NCI-H2081 treated with DMSO at 0.1 percent for 48 hours (cell line): Measurements from ENCODE around the gene UGT1A8.
"Not testable (repeated sequence)": the region's sequence is repeated elsewhere in the genome, so short reads cannot be mapped to it uniquely, and the experiment has no call there.

Source experiments
- DNase-seq: peaks from one replicate; lab custom pipeline; 2025; lab: John Stamatoyannopoulos, UW

Gene UGT1A8

DNA sequence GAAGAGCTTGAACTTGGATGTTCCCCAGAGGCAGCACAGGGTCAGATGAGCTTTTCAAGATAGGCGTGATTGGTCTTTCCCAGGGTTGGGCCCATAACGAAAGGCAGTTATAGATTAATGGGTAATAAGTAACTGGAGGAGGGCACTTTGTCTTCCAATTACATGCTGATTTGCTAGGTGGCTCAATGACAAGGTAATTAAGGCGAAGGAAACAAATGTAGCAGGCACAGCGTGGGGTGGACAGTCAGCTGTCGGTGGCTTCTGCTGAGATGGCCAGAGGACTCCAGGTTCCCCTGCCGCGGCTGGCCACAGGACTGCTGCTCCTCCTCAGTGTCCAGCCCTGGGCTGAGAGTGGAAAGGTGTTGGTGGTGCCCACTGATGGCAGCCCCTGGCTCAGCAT is 101.1 kb downstream of the UGT1A8 start, which contains the start of gene UGT1A4:
UGT1A4 (plus strand) TSS at position 185 of the 400 bp plus-strand sequence; CDS start at position 270, 85 bp downstream.
- no peak for DNase-seq

DNA sequence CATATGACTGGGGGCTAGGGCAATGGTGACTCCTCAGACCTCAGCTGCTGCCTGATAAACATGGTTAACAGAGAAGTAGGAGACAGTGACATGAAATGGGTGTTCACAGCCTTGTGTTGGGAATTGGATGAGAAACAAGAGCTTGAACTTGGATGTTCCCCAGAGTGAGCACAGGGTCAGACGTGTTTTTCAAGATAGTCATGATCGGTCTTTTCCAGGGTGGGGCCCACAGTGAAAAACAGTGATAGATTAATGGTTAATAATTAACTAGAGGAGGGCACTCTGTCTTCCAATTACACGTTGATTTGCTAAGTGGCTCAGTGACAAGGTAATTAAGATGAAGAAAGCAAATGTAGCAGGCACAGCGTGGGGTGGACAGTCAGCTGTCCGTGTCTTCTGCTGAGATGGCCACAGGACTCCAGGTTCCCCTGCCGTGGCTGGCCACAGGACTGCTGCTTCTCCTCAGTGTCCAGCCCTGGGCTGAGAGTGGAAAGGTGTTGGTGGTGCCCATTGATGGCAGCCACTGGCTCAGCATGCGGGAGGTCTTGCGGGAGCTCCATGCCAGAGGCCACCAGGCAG is 111.4 kb downstream of the UGT1A8 start, which contains the start of gene UGT1A3:
UGT1A3 (plus strand) TSS at position 320 of the 579 bp plus-strand sequence; CDS start at position 405, 85 bp downstream.
- no peak for DNase-seq

DNA sequence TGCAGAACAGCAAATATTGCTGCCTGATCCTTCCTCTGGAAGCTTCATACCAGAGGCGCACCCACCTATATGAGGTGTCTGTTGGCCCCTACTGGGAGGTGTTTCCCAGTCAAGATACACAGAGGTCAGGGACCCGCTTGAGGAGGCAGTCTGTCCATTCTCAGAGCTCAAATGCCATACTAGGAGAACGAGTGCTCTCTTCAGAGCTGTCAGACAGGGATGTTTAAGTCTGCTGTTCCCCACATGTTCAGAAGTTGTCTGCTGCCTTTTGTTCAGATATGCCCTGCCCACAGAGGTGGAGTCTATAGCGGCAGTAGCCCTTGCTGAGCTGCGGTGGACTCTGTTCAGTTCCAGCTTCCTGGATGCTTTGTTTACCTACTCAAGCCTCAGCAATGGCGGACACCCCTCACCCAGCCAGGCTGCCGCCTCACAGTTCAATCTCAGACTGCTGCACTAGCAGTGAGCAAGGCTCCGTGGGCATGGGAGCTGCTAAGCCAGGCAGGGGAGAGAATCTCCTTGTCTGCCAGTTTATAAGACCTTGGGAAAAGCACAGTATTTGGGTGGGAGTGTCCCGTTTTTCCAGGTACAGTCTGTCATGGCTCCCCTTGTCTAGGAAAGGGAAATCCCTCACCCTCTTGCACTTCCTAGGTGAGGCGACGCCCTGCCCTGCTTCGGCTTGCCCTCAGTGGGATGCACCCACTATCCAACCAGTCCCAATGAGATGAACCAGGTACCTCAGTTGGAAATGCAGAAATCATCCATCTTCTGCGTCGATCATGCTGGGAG is 119.6 kb downstream of the UGT1A8 start:
- DNase-seq = not testable (repeated sequence)

DNA sequence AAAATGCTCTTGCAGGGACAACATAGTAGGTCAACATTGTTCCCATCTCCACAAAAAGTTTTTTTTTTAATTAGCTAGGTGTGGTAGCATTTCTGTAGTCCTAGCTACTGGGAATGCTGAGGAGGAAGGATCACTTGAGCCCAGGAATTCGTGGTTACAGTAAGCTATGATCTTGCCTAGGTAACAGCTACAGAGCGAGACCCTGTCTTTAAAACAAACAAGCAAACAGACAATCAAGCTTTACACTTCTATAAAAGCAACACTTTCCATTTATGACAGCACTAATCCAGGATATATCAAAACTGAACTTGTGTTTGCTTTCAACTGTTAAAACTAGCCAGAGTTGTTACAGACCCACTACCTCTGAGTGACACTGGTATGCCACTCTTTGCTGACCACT is 123.4 kb downstream of the UGT1A8 start:
- DNase-seq = no peak

DNA sequence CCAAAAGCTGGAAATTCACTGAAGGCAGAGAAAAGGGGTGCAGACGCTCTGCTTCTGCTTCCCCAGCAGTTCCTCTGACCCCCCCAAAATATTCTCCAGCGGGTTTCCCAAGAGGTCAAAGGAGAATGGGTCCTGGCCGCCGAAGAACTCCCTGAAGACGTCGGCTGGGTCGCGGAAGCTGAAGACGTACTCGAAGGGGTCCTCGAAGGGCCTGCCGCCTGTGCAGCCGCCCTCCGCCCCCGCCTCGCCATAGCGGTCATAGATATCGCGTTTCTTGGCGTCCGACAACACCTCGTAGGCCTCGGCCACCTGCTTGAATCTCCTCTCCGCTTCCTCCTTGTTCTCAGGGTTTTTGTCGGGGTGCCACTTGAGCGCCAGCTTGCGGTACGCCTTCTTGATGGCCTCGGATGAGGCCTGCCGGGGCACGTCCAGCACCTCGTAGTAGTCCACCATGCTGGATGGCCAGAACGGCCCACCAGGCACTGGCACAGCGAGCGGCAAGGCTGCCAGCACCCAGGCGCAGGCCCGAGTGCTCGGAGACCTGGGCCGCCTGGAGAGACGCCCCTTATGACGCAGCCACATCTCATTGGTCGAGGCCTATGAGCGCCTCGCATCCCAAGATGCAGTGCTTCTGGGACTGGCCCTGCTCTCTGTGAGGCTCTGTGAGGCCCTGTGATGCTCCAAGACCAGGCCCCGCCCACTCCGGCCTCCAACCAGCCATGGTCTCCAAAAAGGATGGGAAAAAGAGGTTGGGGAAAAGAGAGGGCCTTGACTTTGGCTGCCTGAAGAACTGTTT is 126.2 kb downstream of the UGT1A8 start:
- DNase-seq = no peak

DNA sequence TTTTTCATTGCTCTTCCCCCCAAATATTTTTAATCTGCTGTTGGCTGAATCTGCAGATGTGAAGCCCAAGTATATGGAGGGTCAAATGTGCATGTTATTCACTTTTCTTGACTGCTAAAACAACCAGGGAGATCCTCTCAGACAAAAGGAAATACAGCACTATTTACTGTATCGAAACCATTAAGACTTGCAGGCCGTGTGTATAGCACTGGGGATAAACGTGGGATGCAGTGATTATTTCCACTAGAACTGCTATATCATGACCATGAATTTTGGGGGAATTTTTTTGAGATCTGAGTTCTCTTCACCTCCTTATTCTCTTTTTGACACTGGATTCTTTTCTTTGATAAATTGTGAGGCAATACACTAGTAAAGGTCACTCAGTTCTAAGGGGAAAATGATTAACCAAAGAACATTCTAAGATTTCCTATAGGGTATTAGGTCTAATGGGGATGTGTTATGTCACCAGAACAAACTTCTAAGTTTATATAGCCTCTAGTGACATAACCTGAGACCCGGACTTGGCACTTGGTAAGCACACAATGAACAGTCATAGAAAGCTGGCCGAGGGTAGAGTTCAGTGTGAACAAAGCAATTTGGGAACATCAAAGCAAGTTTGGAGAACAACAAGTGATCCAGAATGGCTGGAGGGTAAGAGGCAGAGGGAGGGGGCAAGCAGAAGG is 127.8 kb downstream of the UGT1A8 start:
- no peak for DNase-seq

DNA sequence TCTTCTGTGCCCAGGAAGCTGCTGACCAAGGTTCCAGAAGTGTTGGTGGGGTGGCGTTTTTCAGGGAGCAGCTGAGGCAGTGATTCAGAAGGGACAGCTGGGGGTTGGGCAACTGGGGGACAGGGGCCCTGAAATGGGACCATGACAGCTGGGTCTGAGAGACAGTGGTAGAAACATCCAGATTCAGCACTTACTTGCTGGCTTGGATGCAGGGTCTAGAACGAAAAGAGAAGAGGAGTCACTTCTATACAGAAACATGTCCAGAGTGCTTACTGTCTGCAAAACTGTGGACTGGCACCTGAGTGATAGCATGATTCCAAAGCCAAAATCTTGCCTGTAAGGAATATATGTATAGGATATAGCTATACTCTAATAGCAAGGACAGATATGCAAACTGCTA is 128.4 kb downstream of the UGT1A8 start:
- not testable (repeated sequence) for DNase-seq

DNA sequence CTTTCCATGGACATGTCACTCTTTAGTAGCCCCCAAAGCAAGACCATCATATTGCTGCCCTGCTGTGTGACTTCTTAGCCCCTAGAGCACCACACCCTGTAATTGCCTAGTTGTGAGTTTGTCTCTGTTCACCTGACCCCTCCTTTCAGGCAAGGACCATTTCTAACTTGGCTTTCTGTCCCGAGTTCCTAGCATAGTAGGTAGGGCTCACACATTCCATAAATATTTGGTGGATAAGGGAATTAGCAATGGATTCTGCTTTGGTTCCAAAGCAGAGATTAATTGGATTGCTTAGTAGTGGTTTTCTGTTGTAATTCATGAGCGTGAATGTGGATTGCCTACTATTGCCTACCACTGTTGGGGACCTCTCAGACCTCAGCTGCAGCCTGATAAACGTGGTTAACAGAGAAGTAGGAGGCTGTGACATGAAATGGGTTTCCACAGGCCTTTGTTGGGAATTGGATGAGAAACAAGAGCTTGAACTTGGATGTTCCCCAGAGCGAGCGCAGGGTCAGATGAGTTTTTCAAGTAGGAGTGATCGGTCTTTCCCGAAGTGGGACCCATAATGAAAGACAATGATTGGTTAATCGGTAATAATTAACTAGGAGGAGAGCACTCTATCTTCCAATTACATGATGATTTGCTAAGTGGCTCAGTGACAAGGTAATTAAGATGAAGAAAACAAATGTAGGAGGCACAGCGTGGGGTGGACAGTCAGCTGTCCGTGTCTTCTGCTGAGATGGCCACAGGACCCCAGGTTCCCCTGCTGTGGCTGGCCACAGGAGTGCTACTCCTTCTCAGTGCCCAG is 129.2 kb downstream of the UGT1A8 start:
- no peak for DNase-seq

DNA sequence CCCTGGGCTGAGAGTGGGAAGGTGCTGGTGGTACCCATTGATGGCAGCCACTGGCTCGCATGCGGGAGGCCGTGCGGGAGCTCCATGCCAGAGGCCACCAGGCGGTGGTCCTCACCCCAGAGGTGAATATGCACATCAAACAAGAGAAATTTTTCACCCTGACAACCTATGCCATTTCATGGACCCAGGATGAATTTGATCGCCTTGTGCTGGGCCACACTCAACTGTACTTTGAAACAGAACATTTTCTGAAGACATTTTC is 129.8 kb downstream of the UGT1A8 start:
- DNase-seq = no peak

DNA sequence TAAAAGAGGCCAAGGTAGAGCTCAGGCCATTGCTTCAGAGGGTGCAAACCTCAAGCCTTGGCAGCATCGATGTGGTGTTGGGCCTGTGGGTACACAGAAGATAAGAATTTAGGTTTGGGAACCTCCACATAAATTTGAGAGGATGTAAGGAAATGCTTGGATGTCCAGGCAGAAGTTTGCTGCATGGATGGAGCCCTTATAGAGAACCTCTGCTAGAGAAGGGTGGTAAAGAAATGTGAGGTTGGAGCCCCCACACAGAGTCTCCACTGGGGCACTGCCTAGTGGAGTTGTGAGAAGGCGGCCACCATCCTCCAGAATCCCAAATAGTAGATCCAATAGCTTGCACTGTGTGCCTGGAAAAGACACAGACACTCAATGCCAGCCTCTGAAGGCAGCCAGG is 133.3 kb downstream of the UGT1A8 start:
- DNase-seq = not testable (repeated sequence)

DNA sequence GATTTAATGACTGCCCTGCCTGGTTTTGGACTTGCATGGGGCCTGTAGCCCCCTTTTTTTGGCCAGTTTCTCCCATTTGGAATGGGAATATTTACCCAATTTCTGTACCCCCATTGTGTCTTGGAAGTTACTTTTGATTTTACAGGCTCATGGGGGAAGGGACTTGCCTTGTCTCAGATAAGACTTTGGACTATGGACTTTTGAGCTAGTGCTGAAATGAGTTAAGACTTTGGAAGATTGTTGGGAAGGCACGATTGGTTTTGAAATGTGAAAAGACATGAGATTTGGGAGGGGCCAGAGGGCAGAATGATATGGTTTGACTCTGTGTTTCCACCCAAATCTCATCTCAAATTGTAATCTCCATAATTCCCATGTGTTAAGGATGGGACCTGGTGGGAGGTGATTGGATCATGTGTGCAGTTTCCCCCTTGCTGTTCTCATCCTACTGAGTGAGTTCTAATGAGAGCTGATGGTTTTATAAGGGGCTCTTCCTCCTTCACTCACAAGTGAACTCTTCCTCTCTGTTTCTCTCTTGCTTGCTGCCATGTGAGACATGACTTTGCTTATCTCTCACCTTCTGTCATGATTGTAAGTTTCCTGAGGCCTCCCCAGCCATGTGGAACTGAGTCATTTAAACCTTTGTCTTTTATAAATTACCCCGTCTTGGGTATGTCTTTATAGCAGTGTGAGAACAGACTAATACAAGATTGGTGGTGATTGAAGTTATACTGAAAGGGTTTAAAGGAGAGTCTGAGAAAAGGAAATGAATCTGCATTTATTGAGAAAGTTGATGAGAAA is 134.0 kb downstream of the UGT1A8 start:
- not testable (repeated sequence) for DNase-seq

DNA sequence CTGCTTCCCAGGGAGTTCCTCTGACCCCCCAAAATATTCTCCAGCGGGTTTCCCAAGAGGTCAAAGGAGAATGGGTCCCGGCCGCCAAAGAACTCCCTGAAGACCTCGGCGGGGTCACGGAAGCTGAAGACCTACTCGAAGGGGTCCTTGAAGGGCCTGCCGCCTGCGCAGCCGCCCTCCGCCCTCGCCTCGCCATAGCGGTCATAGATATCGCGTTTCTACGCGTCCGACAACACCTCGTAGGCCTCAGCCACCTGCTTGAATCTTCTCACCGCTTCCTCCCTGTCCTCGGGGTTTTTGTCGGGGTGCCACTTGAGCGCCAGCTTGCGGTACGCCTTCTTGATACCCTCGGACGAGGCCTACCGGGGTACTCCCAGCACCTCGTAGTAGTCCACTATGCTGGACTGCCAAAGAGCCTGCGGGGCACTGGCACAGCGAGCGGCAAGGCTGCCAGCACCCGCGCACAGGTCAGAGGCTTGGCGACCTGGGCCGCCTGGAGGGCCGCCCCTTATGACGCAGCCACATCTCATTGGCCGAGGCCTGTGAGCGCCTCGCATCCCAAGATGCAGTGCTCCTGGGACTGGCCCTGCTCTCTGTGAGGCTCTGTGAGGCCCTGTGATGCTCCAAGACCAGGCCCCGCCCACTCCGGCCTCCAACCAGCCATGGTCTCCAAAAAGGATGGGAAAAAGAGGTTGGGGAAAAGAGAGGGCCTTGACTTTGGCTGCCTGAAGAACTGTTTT is 137.6 kb downstream of the UGT1A8 start:
- no peak for DNase-seq

DNA sequence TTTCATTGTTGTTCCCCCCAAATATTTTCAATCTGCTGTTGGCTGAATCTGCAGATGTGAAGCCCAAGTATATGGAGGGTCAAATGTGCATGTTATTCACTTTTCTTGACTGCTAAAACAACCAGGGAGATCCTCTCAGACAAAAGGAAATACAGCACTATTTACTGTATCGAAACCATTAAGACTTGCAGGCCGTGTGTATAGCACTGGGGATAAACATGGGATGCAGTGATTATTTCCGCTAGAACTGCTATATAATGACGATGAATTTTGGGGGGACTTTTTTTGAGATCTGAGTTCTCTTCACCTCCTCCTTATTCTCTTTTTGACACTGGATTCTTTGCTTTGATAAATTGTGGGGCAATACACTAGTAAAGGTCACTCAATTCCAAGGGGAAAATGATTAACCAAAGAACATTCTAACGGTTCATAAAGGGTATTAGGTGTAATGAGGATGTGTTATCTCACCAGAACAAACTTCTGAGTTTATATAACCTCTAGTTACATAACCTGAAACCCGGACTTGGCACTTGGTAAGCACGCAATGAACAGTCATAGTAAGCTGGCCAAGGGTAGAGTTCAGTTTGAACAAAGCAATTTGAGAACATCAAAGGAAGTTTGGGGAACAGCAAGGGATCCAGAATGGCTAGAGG is 139.1 kb downstream of the UGT1A8 start:
- DNase-seq = no peak

DNA sequence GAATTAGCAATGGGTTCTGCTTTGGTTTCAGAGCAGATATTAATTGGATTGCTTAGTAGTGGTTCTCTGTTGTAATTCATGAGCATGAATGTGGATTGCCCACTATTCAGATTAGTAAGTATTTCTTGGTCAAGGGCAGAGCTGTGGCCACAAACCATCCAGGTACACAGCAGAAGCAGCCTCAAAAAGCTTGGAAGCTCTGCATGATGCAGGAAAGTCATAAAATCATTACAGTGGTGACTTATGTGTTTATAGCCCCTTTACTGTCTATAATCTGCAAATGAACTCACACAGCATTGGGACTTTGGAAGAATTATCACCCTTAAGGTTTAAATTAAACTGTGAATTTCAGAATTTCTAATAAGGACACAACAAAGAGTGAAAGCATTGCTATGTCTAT is 140.7 kb downstream of the UGT1A8 start:
- DNase-seq = no peak

DNA sequence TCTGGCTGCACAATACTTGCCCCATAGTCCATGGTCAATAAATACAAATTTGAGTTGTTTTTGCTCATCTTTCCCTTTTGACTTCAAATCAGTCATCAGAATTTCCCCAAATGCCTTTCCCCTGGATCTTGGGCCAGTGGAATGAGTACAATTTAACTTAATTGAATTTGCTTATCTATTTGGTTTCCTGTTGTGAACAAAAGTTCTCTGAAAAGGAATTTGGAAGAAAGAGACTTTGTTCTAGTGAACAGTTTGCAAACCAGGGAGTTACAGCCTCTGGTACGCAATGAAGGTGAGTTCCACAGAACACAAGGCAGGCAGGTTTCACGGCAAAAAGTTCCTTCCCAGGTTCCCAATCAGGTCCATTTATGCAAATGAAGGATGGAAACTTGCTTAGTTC is 141.4 kb downstream of the UGT1A8 start:
- DNase-seq = no peak

DNA sequence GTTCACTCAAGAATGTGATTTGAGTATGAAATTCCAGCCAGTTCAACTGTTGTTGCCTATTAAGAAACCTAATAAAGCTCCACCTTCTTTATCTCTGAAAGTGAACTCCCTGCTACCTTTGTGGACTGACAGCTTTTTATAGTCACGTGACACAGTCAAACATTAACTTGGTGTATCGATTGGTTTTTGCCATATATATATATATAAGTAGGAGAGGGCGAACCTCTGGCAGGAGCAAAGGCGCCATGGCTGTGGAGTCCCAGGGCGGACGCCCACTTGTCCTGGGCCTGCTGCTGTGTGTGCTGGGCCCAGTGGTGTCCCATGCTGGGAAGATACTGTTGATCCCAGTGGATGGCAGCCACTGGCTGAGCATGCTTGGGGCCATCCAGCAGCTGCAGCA is 142.6 kb downstream of the UGT1A8 start, which contains the start of gene UGT1A1:
UGT1A1 (plus strand) TSS at position 228 of the 400 bp plus-strand sequence; CDS start at position 246, 18 bp downstream.
- DNase-seq = no peak

DNA sequence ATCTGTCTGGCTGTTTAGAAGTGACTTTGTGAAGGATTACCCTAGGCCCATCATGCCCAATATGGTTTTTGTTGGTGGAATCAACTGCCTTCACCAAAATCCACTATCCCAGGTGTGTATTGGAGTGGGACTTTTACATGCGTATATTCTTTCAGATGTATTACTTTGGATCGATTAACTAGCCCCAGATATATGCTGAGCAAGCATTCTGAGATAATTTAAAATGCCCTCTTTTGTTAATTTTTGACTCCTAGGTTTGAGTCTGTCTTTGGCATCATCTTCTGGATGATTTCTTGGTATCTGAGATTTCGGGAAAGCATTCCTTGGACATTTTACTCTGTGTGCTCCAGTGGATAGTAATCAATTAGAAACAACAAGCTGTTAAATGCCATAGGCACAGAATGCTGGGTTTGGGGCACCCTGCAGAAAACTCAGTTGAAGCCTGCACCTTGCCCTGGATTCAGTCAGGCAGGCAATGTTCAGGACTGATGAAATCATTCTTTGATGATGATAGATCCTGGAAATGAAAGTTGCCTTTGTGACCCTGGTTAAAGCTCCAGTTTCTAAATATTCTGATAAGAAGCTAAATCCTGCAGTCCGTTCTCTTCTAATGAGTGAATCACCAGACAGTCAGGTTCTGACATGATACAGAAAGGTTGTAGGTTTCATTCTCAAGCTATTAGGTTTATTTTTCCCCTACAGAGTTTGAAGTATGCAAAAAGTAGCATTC is 143.8 kb downstream of the UGT1A8 start:
- no peak for DNase-seq

DNA sequence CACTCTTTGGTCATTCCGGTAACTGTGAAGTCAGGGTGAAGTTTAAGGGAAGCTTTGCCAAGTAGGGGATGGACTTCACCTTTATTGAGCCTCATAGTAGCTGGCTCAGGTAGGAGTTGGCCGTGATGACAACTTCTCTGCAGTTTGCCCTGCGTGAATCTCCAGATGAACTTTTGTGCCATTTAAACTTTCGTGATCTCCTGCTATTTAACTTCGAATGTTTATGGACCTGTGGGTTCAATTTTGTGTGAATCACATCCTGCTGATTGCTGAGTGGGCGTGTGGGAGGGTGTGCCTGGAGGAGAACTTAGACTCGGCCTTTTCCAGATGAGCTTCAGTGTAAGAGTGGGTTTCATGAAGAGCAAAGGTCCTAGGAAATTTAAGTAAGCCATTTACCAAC is 146.8 kb downstream of the UGT1A8 start:
- DNase-seq = no peak

DNA sequence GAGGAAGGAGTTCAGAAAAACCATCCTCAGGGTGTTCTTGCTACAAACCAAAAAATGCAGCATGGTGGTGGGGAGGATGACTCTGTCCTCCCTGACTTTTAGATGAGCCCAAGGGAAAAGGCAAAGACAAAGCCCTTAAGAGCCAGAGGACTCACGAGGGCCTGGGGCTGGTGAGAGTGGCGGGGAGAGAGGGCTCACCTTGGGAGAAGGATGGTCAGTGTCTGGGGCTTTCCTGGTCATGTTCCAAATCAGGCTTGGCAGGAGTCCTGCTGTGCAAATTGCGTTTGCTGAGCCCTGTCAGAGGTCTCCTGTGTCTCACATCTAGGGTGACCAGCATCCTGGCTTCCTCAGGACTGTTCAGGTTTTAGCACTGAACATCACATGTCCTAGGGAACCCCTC is 147.3 kb downstream of the UGT1A8 start:
- no peak for DNase-seq
